Breast epithelium (tissue), 4 donors: ENCODE results near the gene METTL9. TPM values are rescaled to one million over a fixed set of nuclear protein-coding genes. Genes with fewer than 3 reads are reported as not detected.

ENCODE experiments used
- DNase-seq, 2 donors: peaks; one replicate each; pipeline ENCODE4 v3.0.0-alpha.2; 2019; ENCODE audit warnings: low spot score in 2 of 2
- H3K27ac ChIP-seq, 2 donors: fragments of 200-600 bp; sonication (generic) in 1 of 2; one replicate each; pipeline ENCODE4 v1.5.1; 2016 to 2019; ENCODE audit warnings: mild to moderate bottlenecking in 1 of 2
- H3K27me3 ChIP-seq, 2 donors: fragments of 200-600 bp; sonication (generic) in 1 of 2; one replicate each; pipeline versions ENCODE4 v1.5.1 to v1.6.0; 2017 to 2019; ENCODE audit warnings: control low read depth in 1 of 2, mild to moderate bottlenecking in 1 of 2
- H3K36me3 ChIP-seq: fragments of 200-600 bp; one replicate; pipeline ENCODE4 v1.5.1; 2019
- H3K4me1 ChIP-seq, 2 donors: fragments of 200-600 bp; sonication (generic); one replicate each; pipeline ENCODE4 v1.5.1; 2016 to 2019; ENCODE audit warnings: control low read depth in 1 of 2
- H3K4me3 ChIP-seq, 3 donors: fragments of 200-600 bp; sonication (generic); 1 replicate in 2 of 3; 2 replicates in 1 of 3; pipeline ENCODE4 v1.5.1; 2016 to 2019; ENCODE audit warnings: mild to moderate bottlenecking in 3 of 3, moderate library complexity in 2 of 3
- H3K9me3 ChIP-seq, 2 donors: fragments of 200-600 bp; sonication (generic) in 1 of 2; one replicate each; pipeline ENCODE4 v1.5.1; 2016 to 2019; ENCODE audit warnings: control low read depth in 1 of 2
- POLR2A ChIP-seq: fragments of 450-650 bp; IDR thresholded peaks from one replicate; pipeline ENCODE4 v1.6.1; 2016; ENCODE audit warnings: antibody characterized with exemption, mild to moderate bottlenecking, moderate library complexity
- POLR2AphosphoS5 ChIP-seq, 3 donors: sonication (generic); formaldehyde crosslinking; IDR thresholded peaks; one replicate each; pipeline ENCODE4 v1.6.1; 2017; ENCODE audit warnings: antibody characterized with exemption in 3 of 3
- intact Hi-C: fragments of 100-400 bp; cut with DNase I; formaldehyde crosslinking; loops from one replicate; pipeline ENCODE4 v1.15.1; 2023; ENCODE audit warnings: low total_unique reads
- total RNA-seq, 3 donors: library from RNA; depleted of rRNA; stranded (reverse); fragments of >200 nt; gene quantifications; one replicate each; pipeline ENCODE4 v1.1.0, GENCODE V29; 2016
- TF ChIP-seq, protein P1 (sequence below), 3 donors: fragments of 450-650 bp; IDR thresholded peaks; one replicate each; pipeline ENCODE4 v1.5.1; 2016 to 2017; ENCODE audit warnings: antibody characterized with exemption in 3 of 3, mild to moderate bottlenecking in 3 of 3, moderate library complexity in 3 of 3

METTL9 gene
- total RNA-seq, 3 donors from 2014 or later, result 121 to 162 (median 136) TPM

DNA sequence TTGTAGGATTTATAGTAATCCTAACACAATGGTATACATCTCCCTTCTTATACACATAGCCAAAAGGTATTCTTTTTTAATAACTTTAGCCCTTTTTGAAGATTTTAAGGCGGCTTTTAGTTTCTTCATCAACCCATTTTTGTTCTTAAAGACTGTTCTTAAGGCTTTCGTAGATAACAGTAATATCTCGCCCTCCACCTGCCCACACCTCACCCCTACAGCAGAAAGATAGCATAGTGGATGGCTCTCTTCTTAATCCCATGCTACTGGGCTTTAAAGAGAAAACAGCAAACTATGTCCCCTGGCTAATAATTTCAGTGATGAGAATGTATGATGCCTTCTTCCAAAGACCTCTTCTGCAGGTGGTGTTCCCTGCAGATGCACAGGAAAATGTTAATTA, 44.4 kb downstream of the METTL9 start:
- Histone ChIP-seq H3K27ac (no peak overlapping the region), H3K4me1 (no peaks in the 10 kb centered on the region), H3K36me3 (no peaks in the 10 kb centered on the region), H3K27me3 (no peaks in the 10 kb centered on the region), H3K4me3 (no peak overlapping the region), H3K9me3 (no peaks in the 10 kb centered on the region)
- intact Hi-C loops, result no loop called here
- TF ChIP-seq POLR2A (no peak), POLR2AphosphoS5 (IDR thresholded peaks at IDR 0.05) (no peak)
- TF ChIP-seq, protein P1, sequence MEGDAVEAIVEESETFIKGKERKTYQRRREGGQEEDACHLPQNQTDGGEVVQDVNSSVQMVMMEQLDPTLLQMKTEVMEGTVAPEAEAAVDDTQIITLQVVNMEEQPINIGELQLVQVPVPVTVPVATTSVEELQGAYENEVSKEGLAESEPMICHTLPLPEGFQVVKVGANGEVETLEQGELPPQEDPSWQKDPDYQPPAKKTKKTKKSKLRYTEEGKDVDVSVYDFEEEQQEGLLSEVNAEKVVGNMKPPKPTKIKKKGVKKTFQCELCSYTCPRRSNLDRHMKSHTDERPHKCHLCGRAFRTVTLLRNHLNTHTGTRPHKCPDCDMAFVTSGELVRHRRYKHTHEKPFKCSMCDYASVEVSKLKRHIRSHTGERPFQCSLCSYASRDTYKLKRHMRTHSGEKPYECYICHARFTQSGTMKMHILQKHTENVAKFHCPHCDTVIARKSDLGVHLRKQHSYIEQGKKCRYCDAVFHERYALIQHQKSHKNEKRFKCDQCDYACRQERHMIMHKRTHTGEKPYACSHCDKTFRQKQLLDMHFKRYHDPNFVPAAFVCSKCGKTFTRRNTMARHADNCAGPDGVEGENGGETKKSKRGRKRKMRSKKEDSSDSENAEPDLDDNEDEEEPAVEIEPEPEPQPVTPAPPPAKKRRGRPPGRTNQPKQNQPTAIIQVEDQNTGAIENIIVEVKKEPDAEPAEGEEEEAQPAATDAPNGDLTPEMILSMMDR (IDR thresholded peaks at IDR 0.05), result no peak
- DNase-seq, result no peak

- Histone ChIP-seq H3K9me3 (no peaks in the 10 kb centered on the region), H3K27ac (peak overlapping the region in 1 of 2 donors; percentile 6), H3K4me3 (no peak overlapping the region), H3K4me1 (no peaks in the 10 kb centered on the region), H3K36me3 (no peaks in the 10 kb centered on the region), H3K27me3 (no peaks in the 10 kb centered on the region)
- no peak for DNase-seq
- TF ChIP-seq POLR2AphosphoS5 (IDR thresholded peaks at IDR 0.05) (no peak), POLR2A (no peak)
- TF ChIP-seq, protein P1 (IDR thresholded peaks at IDR 0.05), result no peak
- intact Hi-C loops, result no loop called here
Measured at GRCh38 chr16:21644674-21645073, 45.3 kb downstream of the METTL9 start.

DNA sequence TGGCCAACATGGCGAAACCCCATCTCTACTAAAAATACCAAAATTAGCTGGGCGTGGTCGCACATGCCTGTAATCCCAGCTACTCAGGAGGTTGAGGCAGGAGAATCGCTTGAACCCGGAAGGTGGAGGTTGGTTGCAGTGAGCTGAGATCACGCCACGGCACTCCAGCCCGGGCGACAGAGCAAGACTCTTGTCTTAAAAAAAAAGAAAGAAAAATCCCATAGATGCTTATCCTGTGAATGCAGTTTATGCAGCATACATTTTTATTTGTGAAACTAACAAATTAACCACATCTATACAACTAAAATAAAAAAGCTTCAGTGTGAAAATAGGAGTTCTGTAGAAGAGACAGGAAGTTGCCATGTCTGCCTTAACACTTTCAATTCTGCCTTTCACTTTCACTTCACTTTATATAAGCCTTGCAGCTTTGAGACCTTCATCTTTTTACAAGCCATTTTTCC, 45.9 kb downstream of the METTL9 start:
- Histone ChIP-seq H3K4me3 (peak overlapping the region; percentile 9 to 32 (median 28)), H3K27me3 (no peaks in the 10 kb centered on the region), H3K4me1 (no peaks in the 10 kb centered on the region), H3K36me3 (no peaks in the 10 kb centered on the region), H3K9me3 (no peaks in the 10 kb centered on the region), H3K27ac (peak overlapping the region in 1 of 2 donors; percentile 49)
- TF ChIP-seq POLR2AphosphoS5 (IDR thresholded peaks at IDR 0.05) (no peak), POLR2A (no peak)
- TF ChIP-seq, protein P1 (IDR thresholded peaks at IDR 0.05), result no peak
- DNase-seq, result no peak
- intact Hi-C loops, result no loop called here

DNA sequence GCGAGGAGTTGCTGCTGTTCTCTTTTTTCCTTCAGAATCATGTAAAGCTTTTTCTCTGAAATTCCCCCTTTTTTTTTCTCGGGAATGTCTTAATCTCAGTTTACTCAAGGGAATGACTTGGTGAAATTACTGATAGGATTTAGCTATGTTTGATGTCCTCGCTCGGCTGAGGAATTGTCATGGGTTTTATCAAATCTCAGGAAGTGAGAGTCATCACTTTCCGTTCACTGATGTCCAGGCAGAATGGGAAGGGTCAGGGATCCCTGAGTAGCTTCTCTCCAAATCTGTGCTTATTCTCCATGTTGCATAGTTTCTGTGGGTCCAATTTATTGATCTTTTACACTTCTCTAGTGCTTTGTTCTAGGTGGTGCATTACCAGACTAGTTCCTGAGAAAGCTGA, 46.7 kb downstream of the METTL9 start:
- no peaks in the 10 kb centered on the region for H3K4me1 ChIP-seq
- TF ChIP-seq POLR2AphosphoS5 (IDR thresholded peaks at IDR 0.05), result no peak
- TF ChIP-seq POLR2A, result no peak
- TF ChIP-seq, protein P1 (IDR thresholded peaks at IDR 0.05), result no peak
- no peaks in the 10 kb centered on the region for H3K27me3 ChIP-seq
- DNase-seq, result no peak
- no peaks in the 10 kb centered on the region for H3K9me3 ChIP-seq
- no peak overlapping the region for H3K4me3 ChIP-seq
- intact Hi-C loops, result no loop called here
- peak overlapping the region in 1 of 2 donors; percentile 49 for H3K27ac ChIP-seq
- H3K36me3 ChIP-seq, result no peaks in the 10 kb centered on the region

GRCh38 chr16:21646721-21647561, 47.6 kb downstream of the METTL9 start:
- TF ChIP-seq, protein P1 (IDR thresholded peaks at IDR 0.05), result no peak
- TF ChIP-seq POLR2A (no peak), POLR2AphosphoS5 (IDR thresholded peaks at IDR 0.05) (no peak)
- peak overlapping the region in 1 of 2 donors; percentile 27 for H3K27ac ChIP-seq
- intact Hi-C loops, result no loop called here
- no peaks in the 10 kb centered on the region for H3K4me1 ChIP-seq
- no peak for DNase-seq
- H3K9me3 ChIP-seq, result no peaks in the 10 kb centered on the region
- H3K27me3 ChIP-seq, result no peaks in the 10 kb centered on the region
- H3K36me3 ChIP-seq, result no peaks in the 10 kb centered on the region
- no peak overlapping the region for H3K4me3 ChIP-seq
